Activated CD4-positive, alpha-beta T cell treated with anti-CD3 and anti-CD28 coated beads, Interleukin-2, amount 50 U/mL, for 16 hours (primary cell): ENCODE results near the gene TRIM63.

Experiments
- DNase-seq: peaks from one replicate; pipeline ENCODE4 v3.0.0-alpha.2; 2020

The TRIM63 gene

DNA sequence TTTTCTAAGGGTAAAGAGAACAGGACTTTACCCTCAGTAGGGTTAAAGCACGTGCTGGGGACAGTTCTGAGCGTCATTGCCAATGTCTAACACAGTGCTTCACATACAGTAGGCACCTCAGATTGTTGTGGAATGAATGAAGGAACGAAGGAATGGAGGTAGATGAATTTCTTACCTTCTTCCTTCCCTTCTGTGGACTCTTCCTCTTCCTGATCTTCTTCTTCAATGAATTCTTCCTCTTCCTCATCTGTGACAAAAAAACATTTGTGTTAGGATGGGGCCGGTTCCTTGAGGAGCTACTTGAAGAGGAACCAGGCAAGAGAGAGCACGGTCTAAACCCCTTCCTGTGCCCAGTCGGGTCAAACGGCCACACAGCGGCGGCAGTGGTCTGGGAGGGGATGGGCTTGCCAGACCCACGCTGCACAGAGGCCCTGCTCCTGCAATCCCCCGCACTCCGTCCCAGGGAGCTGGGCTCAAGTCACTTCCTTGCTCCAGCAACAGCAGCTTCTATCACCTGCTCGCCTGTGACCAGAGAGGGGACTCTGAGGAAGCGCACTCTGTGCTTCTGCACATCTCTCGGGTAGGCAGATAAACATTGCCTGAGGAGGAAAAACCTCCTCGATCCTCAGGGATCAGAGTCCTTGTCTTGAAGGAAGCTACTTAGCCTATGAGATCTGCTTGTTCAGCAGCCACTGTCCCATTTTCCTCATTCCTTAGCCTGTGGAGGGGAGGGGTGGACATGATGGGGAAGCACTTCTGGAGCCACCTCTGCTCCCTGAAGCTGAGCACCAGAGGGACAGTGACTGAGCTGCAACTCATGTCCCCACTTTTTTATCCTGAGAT is 13.5 kb downstream of the TRIM63 start:
- DNase-seq, result no peak

DNA sequence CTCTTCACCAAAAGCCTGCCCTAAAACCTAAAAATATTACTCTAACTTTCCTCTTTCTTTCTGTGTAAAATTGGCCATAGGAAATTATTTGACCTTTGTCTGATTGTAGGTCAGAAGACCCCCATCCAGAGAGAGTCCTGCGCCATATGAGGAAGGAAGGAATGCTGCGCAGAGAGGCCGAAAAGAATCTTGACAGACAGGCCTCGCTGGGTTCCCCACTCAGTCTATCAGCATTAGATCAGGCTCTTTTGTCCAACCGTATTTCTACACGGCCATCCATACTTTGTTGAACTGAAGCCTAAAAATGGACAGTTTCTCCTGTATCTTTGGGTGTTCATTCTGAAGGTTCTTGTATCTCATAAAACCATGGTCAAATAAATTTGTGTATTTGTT is 17.2 kb downstream of the TRIM63 start:
- no peak for DNase-seq

DNA sequence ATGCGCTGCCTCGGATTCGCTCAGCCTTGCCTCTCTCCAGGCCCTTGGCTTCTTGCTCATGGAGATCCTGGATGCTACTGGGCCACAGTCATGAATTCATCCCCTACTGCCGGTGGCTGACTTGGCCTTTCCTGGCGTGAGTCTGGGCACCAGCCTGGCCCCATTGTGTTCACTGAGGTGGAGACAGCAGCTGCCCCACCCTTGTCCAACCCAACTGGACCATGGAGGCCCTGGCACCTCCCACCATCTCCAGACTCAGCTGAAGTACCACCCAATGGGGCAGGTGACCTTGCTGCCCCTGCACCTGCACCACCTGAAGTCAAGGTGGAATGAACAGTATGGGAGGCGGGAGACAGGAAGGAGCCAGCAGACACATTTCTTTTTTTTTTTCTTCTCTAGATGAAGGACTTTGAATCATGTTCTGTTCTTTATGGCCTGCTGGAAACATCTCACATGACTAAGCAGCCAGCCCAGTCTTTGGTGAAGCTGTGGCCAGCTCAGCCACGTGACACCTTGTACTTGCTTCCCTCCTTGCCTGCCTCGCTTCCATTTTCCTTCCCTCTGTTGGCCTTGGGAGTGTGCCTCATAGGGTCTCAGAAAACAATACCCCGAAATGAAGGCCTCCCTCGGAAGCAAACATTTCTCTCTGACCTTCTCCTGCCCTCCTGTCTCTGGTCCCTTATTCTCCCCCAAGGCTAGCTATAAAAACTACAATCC is 17.7 kb downstream of the TRIM63 start:
- DNase-seq, result no peak

DNA sequence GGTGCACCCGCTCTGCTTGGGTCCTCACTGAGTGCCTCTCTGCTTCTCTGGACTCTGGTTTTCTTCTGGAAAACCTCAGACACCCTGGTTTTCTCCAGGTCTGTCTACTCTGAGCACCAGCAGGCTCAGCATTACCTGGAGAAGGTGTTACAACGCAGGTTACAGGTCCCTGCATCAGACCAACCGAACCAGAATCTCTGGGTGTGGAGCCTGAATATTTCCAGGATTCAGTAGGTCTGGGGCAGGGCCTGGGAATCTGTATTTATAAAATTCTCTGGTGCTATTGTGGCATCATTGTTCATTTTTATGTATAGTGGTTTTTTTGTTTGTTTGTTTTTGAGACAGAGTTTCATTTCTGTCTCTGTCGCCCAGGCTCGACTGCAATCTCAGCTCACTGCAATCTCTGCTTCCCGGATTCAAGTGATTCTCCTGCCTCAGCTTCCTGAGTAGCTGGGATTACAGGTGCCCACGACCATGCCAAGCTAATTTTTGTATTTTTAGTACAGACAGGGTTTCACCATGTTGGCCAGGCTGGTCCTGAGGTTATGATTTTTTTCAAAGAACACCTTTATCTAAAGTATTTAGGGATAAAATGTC is 20.1 kb downstream of the TRIM63 start:
- no peak for DNase-seq

DNA sequence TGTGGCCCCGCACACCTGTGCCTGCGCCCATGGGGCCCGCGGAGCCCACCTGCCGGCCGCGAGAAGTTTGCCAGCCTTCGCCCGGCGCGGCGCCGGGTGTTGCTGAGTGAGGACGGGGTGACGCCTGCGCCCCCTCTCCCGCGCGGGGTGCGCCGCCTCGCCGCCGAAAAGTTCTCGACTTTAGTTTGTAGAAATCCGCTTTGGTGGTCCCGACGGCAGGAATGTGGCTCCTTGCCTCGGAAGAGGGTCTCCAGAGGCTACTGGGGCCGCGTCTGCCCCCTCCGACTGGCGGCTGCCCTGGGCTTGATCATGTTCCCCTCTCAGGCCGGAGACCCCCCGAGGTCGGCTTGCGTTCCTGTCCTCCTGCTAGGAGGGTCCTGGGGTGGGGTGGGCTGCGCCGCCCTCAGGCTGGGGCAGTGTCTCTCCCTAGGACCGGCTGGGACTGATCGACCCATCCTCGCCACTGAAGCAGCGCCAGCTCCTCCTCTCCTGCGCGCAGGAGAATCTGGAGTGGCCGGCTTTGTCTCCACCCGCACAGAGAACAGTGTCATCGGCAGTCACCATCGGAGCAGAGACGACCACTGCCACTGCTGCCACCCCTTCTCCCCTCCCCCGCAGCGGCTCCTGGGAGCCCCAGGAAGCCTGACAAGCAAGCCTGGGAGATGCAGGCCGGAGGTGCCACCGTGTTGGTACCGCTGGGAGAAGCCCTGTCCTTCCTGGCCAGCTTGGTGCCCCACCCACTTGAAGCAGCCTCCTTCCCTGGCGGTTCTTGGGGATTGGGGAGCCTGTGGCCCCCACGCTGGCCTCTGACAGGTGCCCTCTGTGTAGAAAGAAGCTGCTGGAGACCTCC is 21.0 kb downstream of the TRIM63 start:
- DNase-seq, result no peak

DNA sequence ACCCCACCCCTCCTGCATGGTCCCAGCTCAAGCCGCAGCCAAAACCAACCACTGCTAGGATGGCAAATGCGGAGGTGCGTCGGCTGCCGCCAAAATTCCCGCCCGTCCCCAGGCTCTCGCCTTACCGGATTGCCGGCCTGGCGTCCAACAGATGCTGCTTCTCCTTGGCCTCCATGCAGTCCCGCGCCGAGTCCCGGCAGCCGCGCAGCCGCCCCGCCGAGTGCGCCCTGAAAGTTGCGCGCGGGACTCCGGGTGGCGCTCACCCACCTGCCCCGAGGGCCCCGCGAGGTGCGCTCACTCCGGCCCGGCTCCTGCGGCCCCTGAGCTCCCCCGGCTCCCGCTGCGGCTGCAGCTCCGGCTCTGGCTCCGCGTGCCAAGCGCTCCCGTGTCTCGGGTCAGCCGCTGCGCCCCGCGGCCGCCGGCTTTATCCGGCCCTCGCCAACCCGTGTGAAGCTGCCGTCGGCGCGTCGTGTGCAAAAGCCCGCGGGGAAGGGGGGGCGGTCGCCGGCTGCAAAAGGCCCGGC is 21.6 kb downstream of the TRIM63 start, which contains the start of gene SLC30A2:
TSS of gene SLC30A2 (minus strand) at position 397 of the 524 bp plus-strand sequence. CDS start at position 175, 222 bp downstream.
- DNase-seq, result no peak

DNA sequence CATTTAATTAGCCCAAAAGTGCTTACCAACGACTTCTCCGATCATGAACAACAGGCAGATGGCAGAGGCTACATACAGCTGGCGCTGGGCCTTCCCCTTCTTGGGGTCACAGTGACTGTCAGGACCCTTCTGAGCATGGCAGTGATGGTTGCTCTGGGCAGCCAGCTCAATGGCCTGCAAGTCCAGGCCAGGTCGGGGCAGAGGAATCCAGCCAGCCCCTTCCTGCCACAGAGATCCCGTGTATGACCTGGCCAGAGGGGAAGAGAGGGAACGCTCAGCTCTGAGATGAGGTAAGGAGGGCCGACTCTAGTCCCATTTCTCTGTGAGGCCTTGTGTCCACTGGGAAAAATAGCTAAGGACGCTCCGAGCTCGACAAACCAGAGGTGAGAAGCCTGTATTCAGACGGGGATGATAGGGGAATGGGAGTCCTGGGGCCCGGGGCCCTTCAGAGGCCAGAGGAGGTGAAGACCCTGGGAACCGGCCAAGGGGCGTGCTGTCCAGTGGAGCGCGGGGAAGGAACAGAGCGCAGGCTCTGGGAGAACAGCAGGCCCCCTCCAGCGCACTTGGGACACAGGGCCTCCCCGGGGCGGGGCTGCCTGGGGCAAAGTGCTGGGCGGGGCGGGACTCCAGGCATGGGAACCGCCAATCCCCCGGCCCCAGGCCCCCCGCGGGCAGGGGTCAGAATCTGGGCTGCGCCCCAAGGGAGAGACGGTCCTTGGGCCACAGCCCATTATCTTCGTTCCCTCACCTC is 22.3 kb downstream of the TRIM63 start:
- no peak for DNase-seq

DNA sequence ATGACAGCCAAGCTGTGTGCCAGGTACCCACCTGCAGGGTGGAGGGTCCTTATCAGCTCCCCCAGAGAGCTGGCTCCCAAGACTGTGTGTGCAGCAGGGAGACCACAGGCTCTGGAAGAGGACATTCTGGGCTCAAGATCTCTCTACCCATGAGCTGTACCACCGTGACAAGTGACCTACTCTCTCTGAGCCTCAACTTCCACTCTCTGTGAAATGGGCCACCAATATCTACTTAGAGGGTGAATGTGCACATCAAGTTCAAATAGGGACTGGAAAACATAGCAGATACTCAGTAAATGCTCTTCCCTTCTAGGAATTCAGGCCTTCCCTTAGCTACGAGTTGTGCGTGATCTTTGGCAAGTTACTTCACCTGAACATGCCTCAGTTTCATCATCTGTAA is 23.0 kb downstream of the TRIM63 start:
- no peak for DNase-seq

DNA sequence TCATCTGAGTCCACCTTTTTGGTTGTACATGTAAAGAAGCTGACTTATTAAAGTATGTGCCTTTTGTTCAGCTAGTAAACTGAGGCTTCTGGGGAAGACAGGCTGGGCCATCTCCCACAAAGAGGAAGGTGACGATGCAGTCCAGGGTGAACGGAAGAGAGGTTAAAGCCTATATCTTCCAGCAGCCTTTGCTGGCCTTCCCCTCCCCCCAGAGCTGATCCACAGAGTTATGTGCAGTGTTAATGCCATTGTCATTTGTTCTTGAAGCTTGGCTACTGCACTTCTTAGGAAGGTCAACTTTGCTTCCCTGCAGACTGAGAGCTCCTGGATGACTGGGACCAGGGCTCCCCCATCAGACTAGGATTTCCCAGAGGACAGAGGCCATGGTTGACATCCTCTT is 23.7 kb downstream of the TRIM63 start:
- no peak for DNase-seq

DNA sequence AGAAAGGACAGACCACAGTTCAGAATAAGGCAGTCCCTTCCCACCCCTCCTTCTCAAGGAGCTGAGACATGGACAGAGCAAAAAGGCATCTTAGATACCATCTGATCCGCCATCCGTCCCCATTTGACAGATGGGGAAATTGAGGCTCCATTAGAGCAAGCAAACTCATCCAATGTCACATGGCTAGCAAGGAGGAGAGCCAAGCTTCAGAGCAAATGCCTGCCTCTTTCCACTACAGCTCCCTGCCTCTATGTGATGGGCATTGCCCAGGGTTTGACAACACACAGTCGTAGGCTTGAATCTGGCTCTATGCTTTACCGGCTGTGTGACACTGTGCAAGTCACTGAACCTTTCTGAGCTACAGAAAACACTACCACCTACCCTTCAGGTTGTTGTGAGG is 25.5 kb downstream of the TRIM63 start:
- no peak for DNase-seq

DNA sequence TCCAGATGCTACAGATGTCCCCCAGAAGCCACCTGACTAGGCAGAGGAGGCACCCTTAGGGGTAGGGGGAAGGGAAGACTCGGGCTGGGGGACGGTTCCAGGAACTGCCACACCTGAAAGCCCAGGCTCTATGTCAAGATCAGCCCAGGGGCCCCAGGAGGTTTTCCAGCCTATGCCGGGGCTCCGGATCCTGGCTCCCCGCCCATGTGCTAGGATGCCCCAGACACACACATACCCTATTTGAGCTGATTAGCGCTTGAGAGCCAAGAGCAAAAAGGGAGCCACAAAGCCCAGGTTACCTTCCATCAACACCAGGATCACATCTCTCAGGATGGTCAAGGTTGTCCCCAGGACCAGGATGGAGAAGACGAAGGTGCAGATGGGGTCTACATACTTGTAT is 26.0 kb downstream of the TRIM63 start:
- DNase-seq, result no peak

DNA sequence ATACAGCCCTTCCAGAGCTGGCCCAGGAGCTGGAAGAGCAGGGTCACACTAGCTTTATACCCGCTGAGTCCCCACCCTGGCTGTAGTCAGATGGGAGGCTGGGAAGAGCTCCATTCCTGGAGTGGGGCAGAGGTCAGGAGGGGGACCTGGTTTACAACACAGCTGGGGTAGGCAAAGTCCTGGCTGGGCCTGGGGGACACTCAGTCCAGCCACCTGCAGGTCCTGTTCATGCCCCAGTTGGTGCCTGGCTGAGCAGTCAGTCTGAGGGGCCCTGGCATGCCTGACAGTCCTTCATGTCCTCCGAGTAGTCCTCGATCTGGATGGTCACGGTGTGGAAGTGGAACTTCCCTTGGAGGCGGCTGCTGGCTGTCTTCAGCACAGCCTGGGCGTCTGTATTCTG is 28.5 kb downstream of the TRIM63 start:
- no peak for DNase-seq

DNA sequence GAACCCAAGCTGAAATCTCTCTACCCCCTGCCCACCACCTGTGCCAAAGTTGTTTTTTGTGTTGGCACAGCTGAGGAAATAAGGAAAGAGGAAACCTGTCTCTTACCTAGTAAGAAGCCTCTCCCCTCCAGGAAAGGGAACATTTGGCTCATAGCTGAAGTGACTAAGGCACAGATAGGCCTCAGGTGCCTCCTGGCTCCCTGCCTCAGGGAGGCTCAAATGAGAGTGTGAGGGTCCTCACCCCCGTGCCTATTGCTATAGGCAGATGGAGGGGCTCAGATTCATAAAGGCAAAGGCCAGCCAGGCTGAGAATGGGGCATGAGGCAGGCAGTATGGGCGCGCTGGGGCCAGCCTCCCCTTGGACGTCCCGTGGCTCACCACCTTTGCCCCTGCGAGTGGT is 29.0 kb downstream of the TRIM63 start:
- no peak for DNase-seq

DNA sequence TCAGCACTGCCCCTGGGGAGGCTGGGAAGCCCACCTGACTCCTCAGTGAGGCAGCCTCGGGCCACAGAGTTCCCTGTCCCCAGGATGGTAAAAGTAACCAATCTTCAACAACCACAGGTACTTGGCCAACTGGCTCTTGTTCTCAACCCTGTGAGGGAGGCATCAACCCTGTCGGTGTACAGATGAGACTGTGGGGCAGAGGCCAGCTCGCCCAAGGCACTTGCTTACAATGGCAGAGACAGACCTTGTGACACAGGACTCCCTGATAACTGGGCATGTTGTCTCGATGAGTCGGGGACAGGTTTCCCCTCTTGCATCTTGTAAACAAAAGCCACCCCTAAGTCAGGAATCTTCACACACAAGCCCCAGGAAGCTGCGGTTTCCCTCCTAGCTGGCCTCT is 29.5 kb downstream of the TRIM63 start:
- no peak for DNase-seq

DNA sequence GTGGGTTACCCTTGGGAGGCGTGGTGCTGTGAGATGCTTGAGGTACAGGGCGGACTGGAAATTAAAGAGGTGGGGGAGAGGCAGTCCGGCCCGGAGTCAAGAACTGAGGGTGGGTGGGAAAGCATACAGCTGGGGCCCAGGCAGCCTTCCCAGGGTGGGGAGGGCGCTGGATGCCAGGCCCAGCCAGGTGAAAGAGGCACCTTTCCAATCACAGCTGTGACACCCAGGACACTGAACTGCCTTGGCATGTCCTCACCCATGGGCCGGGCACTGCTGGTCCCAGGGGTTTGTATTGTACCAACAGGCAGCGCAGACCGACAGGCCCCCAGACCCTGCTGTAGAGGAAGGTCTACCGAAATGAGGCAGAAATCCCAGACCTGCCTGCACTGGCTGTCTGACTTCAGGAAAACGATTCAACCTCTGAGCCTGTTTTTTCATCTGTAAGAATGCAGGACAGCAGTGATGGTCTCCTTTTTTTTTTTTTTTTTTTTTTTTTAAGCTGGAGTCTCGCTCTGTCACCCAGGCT is 30.6 kb downstream of the TRIM63 start:
- no peak for DNase-seq

DNA sequence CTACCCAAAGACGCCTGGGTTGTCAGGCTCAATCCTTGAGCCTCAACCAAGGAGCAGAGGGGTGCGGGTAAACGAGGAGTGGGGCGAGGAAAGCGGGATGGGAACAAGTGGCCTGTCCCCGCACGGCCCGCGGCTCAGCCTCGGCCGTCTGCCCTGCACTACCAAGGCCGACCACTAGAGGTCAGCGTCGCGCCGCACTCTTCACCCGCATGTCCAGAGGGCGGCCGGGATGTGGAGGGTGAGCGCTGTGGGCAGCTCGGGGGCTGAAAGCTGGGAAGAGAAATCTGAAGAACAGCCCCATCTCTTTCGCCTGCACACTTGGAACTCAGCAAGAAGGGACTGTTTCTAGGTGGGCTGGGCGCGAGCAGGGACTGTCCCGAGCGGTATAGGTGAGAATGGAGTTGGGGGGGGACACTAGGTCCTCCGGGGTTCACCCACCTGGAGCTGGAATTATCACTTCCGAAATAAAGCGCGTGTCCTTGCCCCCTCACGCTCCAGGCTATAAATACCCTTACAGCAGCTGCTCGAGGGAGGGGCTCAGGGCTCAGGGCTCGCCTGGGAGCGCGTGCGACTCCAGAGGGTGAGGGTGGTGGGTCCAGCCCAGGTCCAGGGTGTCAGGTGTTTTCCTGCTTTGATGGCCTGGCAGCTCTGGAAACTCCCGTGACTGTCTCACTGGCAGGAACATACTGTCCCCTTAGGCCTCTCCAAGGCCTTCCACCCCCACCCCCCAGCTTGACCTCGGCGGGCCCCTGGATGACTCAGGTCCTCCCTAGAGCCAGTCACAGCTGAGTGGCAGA is 31.3 kb downstream of the TRIM63 start:
- DNase-seq, result peak; percentile 75

DNA sequence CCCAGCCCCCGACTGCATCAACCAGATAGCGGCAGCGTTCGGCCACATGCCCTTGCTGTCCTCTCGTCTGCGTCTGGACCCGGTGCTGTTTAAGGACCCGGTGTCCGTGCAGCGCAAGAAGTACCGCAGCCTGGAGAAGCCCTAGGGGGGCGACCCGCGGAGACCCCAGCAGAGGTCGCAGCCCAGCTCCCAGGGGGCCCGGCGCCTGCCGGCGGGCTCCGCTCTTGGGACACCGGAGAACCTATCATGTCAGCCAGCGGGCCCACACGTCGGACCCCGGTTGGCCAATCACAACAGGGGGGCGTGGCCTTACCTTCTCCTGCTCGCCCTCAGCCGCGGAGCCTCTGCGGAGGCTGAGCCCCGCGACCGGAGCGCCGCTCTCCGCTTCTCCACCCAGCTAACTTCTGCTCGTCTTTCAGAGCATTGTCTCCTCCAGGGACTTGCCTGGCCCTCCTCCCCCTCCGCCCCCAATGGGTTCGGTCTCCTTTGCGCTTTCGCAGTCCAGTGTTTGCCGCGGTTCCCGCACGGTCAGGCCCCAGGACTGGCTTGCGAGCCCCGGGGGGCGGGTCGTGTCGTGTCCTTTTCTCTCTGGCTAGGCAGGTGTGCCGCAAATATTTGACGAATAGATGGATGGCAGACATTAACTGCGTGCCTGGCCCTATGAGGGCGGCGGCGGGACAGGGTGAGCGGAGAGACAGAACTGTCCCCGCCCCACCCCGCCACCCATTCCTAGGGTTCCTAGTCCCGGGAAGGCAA is 32.0 kb downstream of the TRIM63 start:
- DNase-seq, result peak; percentile 94

DNA sequence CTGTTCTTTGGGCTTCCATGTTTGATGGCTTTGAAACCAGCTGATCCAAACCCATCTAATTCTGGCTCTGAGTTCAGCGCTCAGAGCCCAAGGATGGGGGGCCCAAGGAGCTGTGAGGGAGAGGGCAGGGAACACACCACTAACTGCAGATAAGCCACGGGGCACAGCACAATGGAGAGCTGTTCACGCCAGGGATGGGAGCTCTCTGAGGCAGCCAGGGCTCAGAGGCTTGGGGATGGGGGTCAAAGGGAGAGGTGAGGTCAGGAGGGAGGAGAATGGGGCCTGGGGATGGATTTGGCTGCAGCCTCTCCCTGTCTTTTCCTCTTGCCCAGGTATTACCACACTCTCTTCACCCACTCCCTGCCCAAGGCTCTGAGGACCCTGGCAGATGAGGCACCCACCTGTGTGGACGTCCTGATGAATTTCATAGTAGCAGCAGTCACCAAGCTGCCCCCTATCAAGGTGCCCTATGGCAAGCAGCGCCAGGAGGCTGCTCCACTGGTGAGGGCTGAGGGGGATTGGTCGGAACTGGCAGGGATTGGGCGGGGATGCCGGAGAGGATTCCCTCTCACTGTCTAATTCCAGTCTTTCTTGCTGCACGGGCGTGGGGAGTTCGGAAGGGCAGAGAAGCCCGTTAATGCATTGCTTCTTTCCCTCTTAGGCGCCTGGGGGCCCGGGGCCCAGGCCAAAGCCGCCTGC is 32.8 kb downstream of the TRIM63 start:
- DNase-seq, result no peak

DNA sequence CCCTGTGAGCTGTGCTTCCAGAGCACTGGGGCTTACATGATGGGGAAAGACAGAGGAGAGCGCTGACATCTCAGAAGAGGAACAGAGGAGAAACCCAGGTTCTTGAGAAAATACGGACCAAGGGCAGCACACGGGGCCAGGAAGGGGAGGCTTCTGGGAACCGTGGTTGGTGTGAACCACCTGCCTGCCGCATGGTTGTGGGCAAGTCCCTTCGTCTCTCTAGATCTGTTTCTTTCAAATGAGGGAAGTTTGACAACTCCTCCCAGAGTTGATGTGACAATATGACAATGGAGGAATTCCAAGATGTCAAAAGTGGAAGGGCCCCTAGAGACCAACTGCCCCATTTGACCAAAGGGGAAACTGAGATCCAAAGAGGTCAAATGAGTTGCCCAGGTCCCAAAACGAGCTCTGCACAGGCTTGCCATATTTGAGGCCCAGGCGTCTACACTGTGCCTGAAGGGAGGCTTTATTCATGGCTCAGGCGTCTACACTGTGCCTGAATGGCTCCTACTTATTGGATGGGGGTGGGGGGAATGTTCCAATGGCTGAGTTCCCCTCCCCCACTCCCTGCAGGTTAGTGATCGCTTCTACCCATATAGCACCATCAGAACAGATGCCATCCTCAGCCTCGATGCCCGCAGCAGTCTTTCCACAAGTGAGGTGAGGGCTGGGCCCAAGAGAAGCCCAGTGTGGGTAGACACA is 34.6 kb downstream of the TRIM63 start:
- no peak for DNase-seq
